22Rv1 (cell line): ENCODE measurements around the gene TTLL5.

Source experiments
- H3K27ac ChIP-seq: fragments of 450-650 bp; 2 replicates; pipeline ENCODE4 v1.5.1; 2017
- CTCF ChIP-seq: fragments of 450-650 bp; IDR thresholded peaks from 2 replicates; pipeline ENCODE4 v1.5.1; 2017; ENCODE audit warnings: mild to moderate bottlenecking
- ZFX ChIP-seq: fragments of 450-650 bp; IDR thresholded peaks from 2 replicates; pipeline ENCODE4 v1.6.1; 2017; ENCODE audit warnings: antibody characterized with exemption, borderline replicate concordance

The TTLL5 gene

DNA sequence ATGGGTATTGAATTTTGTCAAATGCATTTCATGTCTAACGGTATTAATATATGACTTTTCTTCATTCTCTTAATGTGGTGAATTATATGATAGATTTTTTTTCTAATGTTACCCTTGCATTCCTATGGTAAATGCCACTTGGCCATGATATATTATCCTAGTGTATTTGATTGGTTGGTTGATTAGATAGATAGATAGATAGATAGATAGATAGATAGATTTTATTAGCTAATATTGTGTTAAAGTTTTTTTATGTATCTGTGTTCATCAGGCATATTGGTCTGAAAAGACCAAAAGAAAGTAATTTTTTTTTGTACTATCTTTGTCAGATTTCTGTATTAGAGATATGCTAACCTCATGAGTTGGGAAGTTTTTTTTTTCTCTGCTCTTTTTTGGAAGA, 196.2 kb downstream of the TTLL5 start:
- H3K27ac ChIP-seq = no peak overlapping the region
- no peak for TF ChIP-seq ZFX
- no peak for TF ChIP-seq CTCF

- TF ChIP-seq CTCF (no peak), ZFX (no peak)
- H3K27ac ChIP-seq = no peak overlapping the region
Measured at GRCh38 chr14:75858362-75858761, 197.3 kb downstream of the TTLL5 start.

GRCh38 chr14:75859746-75860145, 198.7 kb downstream of the TTLL5 start:
- no peak for TF ChIP-seq CTCF
- no peak overlapping the region for H3K27ac ChIP-seq

DNA sequence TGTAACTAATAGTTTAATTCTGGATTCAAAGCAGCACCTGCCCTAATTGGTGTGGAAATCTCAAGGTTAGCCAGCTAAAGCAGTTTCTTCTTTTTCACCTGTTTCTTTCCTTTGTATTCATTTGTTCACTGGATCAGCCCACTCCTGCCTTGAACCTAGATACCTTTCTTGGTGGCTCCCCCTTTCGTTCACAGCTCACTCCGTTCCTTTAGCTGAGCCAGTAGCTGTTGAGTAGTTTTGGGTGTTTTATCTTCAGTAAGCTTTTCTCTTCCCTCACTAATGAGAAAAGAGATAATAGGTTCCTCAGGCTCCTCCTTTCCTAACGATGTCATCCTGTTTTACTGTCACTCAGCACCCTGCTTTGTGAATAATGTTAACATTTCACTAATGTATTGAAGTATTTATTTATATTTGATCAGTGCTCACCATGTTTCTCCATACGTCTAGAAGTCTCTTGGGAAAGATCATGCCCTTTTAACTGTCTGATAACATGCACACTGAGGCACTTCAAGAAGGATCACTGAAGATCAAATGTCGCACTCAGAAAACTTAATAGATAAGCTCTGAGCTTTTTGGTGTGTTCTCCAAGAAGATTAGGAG, 199.6 kb downstream of the TTLL5 start:
- no peak for TF ChIP-seq ZFX
- TF ChIP-seq CTCF = no peak
- no peak overlapping the region for H3K27ac ChIP-seq

GRCh38 chr14:75861161-75861621, 200.1 kb downstream of the TTLL5 start:
- TF ChIP-seq CTCF = no peak
- H3K27ac ChIP-seq = no peak overlapping the region

- no peak overlapping the region for H3K27ac ChIP-seq
Measured at GRCh38 chr14:75863221-75863620, 202.2 kb downstream of the TTLL5 start.

DNA sequence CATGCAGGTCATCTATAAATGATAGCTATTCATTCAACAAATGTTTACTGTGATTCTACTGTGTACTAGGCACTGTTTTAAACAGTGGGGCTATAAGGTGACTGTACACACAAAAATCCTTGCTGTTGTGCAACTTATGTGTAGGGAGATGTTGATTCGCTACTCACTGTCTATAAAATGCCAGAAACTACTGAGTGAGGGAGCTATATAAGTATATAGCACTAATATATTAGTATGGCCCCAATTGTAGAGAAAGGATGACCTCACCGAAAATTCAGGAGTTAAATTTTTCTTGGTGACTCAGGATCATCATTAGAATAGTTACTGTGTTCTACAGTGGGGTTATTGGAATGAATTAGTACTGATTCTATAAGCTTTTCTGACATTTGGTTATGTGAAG, 203.3 kb downstream of the TTLL5 start:
- TF ChIP-seq ZFX = no peak
- TF ChIP-seq CTCF = no peak
- H3K27ac ChIP-seq = no peak overlapping the region

More at GRCh38 chr14:75863221-75863620, 202.2 kb downstream of the TTLL5 start:
- TF ChIP-seq ZFX = no peak
- TF ChIP-seq CTCF = no peak
